ENCODE measurements around the gene KRT75. TPM values are rescaled to one million over a fixed set of nuclear protein-coding genes. Genes with fewer than 3 reads are reported as not detected.

The KRT75 gene
- total and polyA plus RNA-seq, 2 of the 4 experiments (the other 2 are of a cell fraction), result not detected

DNA sequence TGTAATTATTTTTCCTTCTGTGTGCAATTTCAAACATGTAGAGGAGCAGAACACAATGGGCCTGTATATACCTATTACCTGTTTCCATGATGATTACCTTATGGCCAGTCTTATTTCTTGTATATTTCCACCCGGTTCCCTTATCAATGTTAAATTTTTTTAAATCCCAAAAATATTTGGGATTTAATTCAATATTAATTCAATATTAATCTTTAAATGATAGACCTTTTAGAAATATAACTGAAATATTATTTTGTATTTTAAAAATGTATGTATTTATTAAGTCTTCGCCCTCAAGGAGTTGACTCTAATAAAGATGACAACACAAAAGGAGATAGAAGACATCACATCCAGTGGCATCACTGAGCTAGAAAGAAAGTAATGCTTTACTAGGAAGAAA, 40.0 kb upstream of the KRT75 start:
- dilution Hi-C loops (cut with HindIII; ENCODE audit: low sequenced_read_pairs, unreplicated experiment) (no loop called here), intact Hi-C loops (cut with micrococcal nuclease) (no loop called here), in situ Hi-C loops (cut with MboI; ENCODE audit: low sequenced_read_pairs) (no loop called here)
- peaks cover 3% of the 10 kb centered on the region for H3K27me3 ChIP-seq (ENCODE audit: control insufficient read depth, insufficient read depth, low read length)
- no TSS peak for BruUV-seq (replicated peaks)
- H3K27ac ChIP-seq (ENCODE audit: insufficient read depth, low read length), result no peak overlapping the region
- no peak for ATAC-seq (ENCODE audit: low read depth)
- POLR2A ChIA-PET (ENCODE audit: unreplicated experiment), result no interaction called here
- H3K14ac ChIP-seq (replicated peaks; ENCODE audit: low read depth, low read length), result no peak overlapping the region
- no peak overlapping the region for H2BK15ac ChIP-seq (ENCODE audit: low read depth, low read length)
- H2BK20ac ChIP-seq (ENCODE audit: low read depth, low read length), result no peak overlapping the region
- no peak overlapping the region for H2AFZ ChIP-seq (replicated peaks; ENCODE audit: low read length, poor library complexity)
- H4K8ac ChIP-seq (ENCODE audit: low read depth in 2 of 2, low read length in 2 of 2), result no peak overlapping the region
- CTCF ChIA-PET, result no interaction called here
- no peaks in the 10 kb centered on the region for H3K36me3 ChIP-seq (ENCODE audit: control insufficient read depth, insufficient read depth, low read length)
- no peak overlapping the region for H3K4me3 ChIP-seq (ENCODE audit: insufficient read depth, low read depth, low read length)
- no peaks in the 10 kb centered on the region for H3K9me1 ChIP-seq (ENCODE audit: insufficient read depth, low read length)
- no peak overlapping the region for H3K56ac ChIP-seq (ENCODE audit: extremely low read depth, insufficient read depth, low read length)
- H3K79me1 ChIP-seq (ENCODE audit: low read depth in 1 of 2, low read length in 2 of 2), result no peaks in the 10 kb centered on the region
- no peak overlapping the region for H3K23ac ChIP-seq (ENCODE audit: low read depth, low read length)
- no peak overlapping the region for H2BK5ac ChIP-seq (ENCODE audit: low read depth, low read length, poor library complexity, severe bottlenecking)
- WGBS, 2 experiments (ENCODE audit: extremely low coverage in 2 of 2, insufficient read length in 1 of 2), result no CpG with 5 or more reads among the region's 2 CpGs
- no peak overlapping the region for H3K4me2 ChIP-seq (ENCODE audit: low read depth, low read length)
- no peak overlapping the region for H2AK5ac ChIP-seq (ENCODE audit: low read depth, low read length)
- TF ChIP-seq BHLHE40 (IDR thresholded peaks at IDR 0.05; ENCODE audit: low read depth, low read length), result no peak
- H4K91ac ChIP-seq (ENCODE audit: insufficient read depth, low read depth, low read length), result no peak overlapping the region
- no peaks in the 10 kb centered on the region for H3K9me3 ChIP-seq (ENCODE audit: control insufficient read depth, insufficient read depth, low read length)
- no peak overlapping the region for H4K5ac ChIP-seq (ENCODE audit: low read depth, low read length)
- H3K4me1 ChIP-seq (ENCODE audit: control insufficient read depth, insufficient read depth, low read length), result no peaks in the 10 kb centered on the region
- H2BK120ac ChIP-seq (ENCODE audit: low read depth, low read length), result no peak overlapping the region
- no peak for DNase-seq
- H3K4ac ChIP-seq (ENCODE audit: low read depth, low read length), result no peak overlapping the region
- H3K18ac ChIP-seq (ENCODE audit: low read depth, low read length), result no peak overlapping the region
- no peak overlapping the region for H2AK9ac ChIP-seq (replicated peaks; ENCODE audit: low read depth, low read length, poor library complexity)
- no peak overlapping the region for H3K9ac ChIP-seq (ENCODE audit: low read depth, low read length)
- no peaks in the 10 kb centered on the region for H4K20me1 ChIP-seq (ENCODE audit: insufficient read depth, low read length)

Measured in IMR-90 (cell line).